MG63 (cell line): ENCODE results near the gene SLC16A8. TPM values are rescaled to one million over a fixed set of nuclear protein-coding genes. Genes with fewer than 3 reads are reported as not detected.
A peak's percentile ranks its signal among the peaks of the same experiment; 100 is the strongest.

Experiments used
- DNase-seq: peaks from one replicate; pipeline ENCODE4 v3.0.0-alpha.2; 2020
- H3K27me3 ChIP-seq: fragments of 250-450 bp; sonication (Bioruptor Pico); 2 replicates; pipeline ENCODE4 v1.5.1; 2020; ENCODE audit warnings: mild to moderate bottlenecking, moderate library complexity
- H3K36me3 ChIP-seq: fragments of 250-450 bp; sonication (Bioruptor Pico); 2 replicates; pipeline ENCODE4 v1.5.1; 2020; ENCODE audit warnings: mild to moderate bottlenecking, moderate library complexity
- H3K4me3 ChIP-seq: fragments of 250-450 bp; sonication (Bioruptor Pico); 2 replicates; pipeline ENCODE4 v1.5.1; 2020; ENCODE audit warnings: mild to moderate bottlenecking, moderate library complexity
- H3K9me3 ChIP-seq: fragments of 250-450 bp; sonication (Bioruptor Pico); 2 replicates; pipeline ENCODE4 v1.5.1; 2020; ENCODE audit warnings: mild to moderate bottlenecking, moderate library complexity
- total RNA-seq: library from RNA; depleted of rRNA; stranded (reverse); fragments of >200 nt; shearing (Covaris generic); gene quantifications from 2 replicates; pipeline ENCODE4 v1.2.3, GENCODE V29; 2014; ENCODE audit warnings: low replicate concordance

The SLC16A8 gene
- total RNA-seq, 1 experiment from 2014 or later = not detected

- Histone ChIP-seq H3K9me3 (no peaks in the 10 kb centered on the region), H3K27me3 (no peaks in the 10 kb centered on the region), H3K4me3 (no peak overlapping the region), H3K36me3 (no peaks in the 10 kb centered on the region)
- DNase-seq = no peak
Observed at GRCh38 chr22:38098410-38099249, 14.6 kb upstream of the SLC16A8 start.

DNA sequence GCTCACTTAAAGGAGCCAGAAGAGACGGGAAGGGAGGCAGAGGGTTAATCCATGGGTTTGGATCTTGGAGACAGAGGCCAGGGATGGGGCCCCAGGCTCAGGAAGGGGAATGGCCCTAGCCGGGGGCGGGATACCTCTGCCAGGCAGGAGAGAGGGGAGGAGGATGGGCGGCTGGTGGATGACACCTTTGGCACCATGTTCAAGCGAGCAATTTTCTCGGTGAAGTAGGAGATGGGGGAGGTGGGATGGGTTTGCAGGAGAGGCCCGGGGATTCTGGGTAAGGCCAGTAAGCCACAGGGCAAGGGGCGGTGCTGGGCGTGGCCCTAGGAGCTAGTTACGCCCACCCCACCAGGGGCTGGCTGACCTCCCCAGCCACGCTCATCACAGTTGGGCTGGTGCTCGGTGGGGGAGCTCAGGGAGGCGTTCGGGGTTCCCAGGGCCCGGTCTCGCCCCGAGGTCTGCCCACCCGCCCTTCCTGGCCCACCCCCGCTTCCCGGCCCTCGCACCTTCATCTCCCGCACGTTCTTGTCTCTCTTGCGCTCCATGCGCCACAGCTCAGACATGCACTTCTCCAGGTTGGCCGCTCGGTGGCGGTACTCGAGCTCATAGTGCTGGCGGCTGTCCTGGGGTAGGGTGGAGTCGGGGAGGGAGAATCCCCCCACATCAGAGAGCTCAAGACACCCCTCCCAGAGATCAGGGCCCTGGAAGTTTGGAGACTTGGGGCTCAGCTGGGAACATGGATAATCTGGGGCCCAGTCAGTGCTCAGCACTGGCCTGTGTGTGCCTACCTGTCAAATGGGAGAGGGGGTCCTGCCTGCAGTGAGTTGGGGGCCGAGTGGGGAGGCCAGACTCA is 13.8 kb upstream of the SLC16A8 start:
- H3K4me3 ChIP-seq = no peak overlapping the region
- H3K9me3 ChIP-seq = no peaks in the 10 kb centered on the region
- DNase-seq = no peak
- H3K36me3 ChIP-seq = no peaks in the 10 kb centered on the region
- H3K27me3 ChIP-seq = no peaks in the 10 kb centered on the region

DNA sequence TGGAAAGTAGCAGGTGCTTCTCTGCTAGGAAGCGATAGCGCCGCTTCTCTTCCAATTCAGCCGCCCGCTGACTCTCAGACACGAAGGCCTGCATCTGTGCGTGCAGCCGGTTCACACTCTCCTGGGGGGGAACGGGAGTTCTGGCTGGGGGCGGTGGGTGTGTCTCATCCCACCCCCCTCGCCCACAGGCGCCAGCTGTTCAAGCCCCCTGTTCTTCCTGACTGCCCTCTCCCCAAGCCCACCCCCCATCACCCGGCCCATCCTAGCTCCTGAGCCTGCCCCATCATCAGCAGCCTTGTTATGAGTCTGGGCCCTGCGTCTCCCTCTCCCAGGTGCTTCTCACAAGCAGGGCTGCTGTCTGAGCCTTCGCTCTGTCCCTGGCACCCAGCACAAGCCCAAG is 13.1 kb upstream of the SLC16A8 start:
- no peak for DNase-seq
- Histone ChIP-seq H3K27me3 (no peaks in the 10 kb centered on the region), H3K36me3 (no peaks in the 10 kb centered on the region), H3K9me3 (no peaks in the 10 kb centered on the region), H3K4me3 (no peak overlapping the region)

GRCh38 chr22:38089474-38089851 is 5.5 kb upstream of the SLC16A8 start:
- H3K36me3 ChIP-seq = peaks cover 4% of the 10 kb centered on the region; the same call in 1 of the 2 replicates
- no peaks in the 10 kb centered on the region for H3K9me3 ChIP-seq
- DNase-seq = no peak
- no peaks in the 10 kb centered on the region for H3K27me3 ChIP-seq
- H3K4me3 ChIP-seq = no peak overlapping the region

DNA sequence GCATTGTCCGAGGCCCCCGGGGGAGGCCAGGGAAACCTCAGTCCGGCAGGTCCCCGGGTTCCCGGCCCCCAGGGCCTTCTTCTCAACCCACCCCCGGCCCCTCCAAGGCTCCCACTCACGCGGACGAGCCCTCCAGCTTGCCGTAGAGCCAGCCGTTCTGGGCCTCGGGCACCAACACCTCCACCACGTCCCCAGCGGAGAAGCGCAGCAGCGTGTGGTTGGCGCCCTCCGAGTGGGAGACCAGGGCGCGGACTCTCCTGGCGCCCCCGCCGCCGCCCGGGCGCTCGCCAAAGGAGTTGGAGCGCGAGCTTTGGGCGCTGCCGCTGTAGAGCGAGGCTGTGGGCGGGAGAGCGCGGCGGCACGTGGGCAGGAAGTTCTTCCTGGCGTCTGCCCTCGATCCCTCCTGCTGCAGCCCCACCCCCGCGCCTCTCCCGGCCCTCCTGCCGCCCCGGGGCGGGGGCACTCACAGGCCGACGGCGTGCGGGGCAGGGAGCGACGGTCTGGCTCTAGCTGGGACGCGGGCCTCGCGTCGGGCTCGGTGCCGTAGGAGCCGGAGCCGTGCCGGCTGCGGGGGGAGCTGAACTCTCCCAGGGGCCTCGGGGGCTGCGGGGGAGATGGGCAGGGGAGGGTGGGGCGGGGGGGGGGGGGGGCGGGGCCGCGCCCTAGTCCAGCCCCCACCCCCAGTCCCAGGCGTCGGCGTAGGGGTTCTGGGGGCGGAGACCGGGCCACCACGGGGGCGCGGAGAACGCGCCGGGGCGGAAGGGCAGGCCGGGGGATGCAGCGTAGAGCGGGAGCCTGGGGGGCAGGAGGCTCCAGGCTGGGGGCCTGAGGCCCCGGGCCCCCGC is 4.9 kb upstream of the SLC16A8 start:
- Histone ChIP-seq H3K4me3 (peak overlapping the region; percentile 79), H3K27me3 (no peaks in the 10 kb centered on the region), H3K36me3 (peaks cover 4% of the 10 kb centered on the region; the same call in 1 of the 2 replicates), H3K9me3 (no peaks in the 10 kb centered on the region)
- peak; percentile 76 for DNase-seq

GRCh38 chr22:38087855-38088254 is 3.9 kb upstream of the SLC16A8 start:
- no peak for DNase-seq
- H3K27me3 ChIP-seq = no peaks in the 10 kb centered on the region
- peak overlapping the region; percentile 79 for H3K4me3 ChIP-seq
- no peaks in the 10 kb centered on the region for H3K9me3 ChIP-seq
- peaks cover 4% of the 10 kb centered on the region; the same call in 1 of the 2 replicates for H3K36me3 ChIP-seq

DNA sequence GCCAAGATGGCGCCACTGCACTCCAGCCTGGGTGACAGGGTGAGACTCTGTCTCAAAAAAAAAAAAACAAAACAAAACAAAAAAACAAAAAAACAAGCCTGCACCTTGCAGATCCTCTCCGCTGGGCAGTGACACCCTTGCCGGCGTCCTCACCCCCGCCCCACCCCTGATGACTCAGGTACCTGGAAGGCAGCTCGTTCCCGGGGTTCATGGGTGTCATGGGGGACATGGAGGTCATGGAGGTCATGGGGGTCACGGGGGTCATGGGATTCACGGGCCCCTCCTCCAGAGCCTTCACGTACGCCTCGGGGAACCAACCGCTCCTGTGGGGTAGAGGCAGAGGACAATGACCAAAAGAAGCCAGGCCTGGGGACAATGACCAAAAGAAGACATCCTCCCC is 3.0 kb upstream of the SLC16A8 start:
- no peak for DNase-seq
- Histone ChIP-seq H3K36me3 (peaks cover 4% of the 10 kb centered on the region; the same call in 1 of the 2 replicates), H3K4me3 (no peak overlapping the region), H3K27me3 (no peaks in the 10 kb centered on the region), H3K9me3 (no peaks in the 10 kb centered on the region)

GRCh38 chr22:38086001-38086845 is 2.2 kb upstream of the SLC16A8 start:
- DNase-seq = no peak
- Histone ChIP-seq H3K9me3 (no peaks in the 10 kb centered on the region), H3K4me3 (no peak overlapping the region), H3K36me3 (peaks cover 4% of the 10 kb centered on the region; the same call in 1 of the 2 replicates), H3K27me3 (no peaks in the 10 kb centered on the region)

GRCh38 chr22:38085501-38085900 is 1.5 kb upstream of the SLC16A8 start:
- H3K27me3 ChIP-seq = no peaks in the 10 kb centered on the region
- H3K36me3 ChIP-seq = peaks cover 4% of the 10 kb centered on the region; the same call in 1 of the 2 replicates
- no peaks in the 10 kb centered on the region for H3K9me3 ChIP-seq
- no peak for DNase-seq
- H3K4me3 ChIP-seq = no peak overlapping the region

- Histone ChIP-seq H3K27me3 (no peaks in the 10 kb centered on the region), H3K36me3 (peaks cover 4% of the 10 kb centered on the region; the same call in 1 of the 2 replicates), H3K4me3 (no peak overlapping the region), H3K9me3 (no peaks in the 10 kb centered on the region)
- DNase-seq = no peak
Observed at GRCh38 chr22:38085056-38085455, 1.1 kb upstream of the SLC16A8 start.

DNA sequence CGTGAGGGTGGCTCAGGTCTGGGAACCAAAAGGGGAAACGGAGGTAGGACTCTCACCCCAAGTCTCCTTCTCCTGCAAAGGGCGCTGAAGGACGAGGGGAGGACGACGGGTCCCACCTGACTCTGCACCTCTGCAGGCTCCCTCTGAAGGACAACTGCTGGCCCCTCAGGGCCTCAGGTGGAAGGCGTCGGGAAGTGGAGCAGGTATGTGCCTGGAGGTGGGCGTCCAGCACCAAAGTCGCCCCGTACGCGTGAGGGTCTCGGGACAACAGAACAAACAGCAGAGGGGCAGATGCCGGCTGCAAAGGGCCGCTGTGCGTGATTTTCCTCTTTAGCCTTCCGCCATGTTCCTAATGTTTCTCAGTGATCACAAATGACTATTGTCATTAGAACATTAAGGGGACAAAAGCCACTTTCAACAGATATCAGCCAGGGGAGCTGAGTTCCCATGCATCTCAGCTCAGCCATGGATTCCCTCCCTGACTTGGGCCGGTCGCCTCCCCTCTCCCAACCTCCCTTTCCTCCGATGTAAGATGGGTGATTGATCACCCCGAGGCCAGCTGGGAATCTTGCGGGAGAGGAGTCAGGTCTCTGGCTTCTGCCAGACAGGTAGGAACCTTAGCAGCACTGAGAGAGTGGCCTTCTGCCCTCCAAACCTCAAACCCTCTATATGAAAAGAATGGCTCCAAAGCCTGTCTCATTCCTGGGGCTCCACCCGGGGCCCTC is 836 bp downstream of the SLC16A8 start:
- no peak overlapping the region for H3K4me3 ChIP-seq
- DNase-seq = no peak
- H3K36me3 ChIP-seq = peaks cover 4% of the 10 kb centered on the region; the same call in 1 of the 2 replicates
- H3K9me3 ChIP-seq = no peaks in the 10 kb centered on the region
- H3K27me3 ChIP-seq = no peaks in the 10 kb centered on the region

DNA sequence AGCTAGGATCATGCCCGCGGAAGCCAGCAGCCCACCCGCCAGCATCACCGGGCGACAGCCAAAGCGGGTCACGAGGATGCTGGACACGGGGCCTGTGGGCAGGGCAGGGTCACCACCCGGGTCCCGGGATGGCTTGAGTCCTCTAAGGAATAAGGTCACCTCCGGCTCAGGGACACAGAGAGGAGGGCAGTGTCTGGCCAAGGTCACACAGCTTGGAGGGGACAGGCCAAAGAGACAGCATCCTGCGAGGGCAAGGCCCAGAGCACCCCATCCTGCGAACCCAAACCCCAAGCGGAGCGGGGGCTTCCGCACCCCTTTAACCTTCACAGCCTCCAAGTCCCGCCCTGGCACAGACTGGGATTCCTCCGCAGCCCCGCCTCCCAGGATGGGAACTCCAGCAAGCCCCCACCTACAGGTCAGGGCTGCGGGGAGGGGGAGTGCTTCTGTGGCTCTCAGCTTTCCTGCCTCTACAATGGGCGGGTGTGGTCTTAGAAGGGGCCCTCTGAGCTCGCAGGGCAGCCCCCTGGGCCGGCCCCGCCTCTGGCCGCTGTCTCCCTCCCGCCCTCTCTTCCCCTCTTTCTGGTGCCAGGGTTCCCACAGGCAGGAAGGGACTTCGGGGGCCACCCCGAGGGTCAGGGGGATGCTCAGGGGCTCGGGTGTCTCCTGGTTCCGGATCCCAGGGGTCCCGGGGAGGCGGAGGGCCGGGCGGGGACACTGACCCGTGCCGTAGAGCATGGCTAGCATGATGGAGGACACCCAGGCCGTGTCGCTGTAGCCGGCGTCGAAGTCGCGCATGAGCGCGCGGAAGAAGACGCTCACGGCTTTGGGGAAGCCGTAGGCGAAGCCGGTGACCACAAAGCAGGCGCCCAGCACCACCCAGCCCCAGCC is 1.8 kb downstream of the SLC16A8 start:
- Histone ChIP-seq H3K9me3 (no peaks in the 10 kb centered on the region), H3K27me3 (no peaks in the 10 kb centered on the region), H3K36me3 (peaks cover 2% of the 10 kb centered on the region; the same call in 1 of the 2 replicates), H3K4me3 (no peak overlapping the region)
- no peak for DNase-seq

DNA sequence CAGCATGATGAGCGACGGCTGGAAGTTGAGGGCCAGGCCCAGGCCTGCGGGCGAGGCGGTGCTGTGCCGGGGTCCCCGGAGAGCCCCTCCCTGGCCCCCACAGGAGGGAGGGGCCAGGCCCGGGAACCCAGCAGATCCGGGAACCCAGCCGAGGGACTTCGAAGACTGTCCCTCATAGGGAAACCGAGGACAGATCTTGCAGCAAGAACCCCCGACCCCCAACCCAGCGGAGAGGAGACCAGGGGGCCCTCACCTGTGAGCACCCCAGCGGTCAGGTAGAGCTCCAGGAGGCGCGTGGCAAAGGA is 2.4 kb downstream of the SLC16A8 start:
- no peaks in the 10 kb centered on the region for H3K9me3 ChIP-seq
- H3K4me3 ChIP-seq = no peak overlapping the region
- no peak for DNase-seq
- H3K36me3 ChIP-seq = no peaks in the 10 kb centered on the region
- no peaks in the 10 kb centered on the region for H3K27me3 ChIP-seq

DNA sequence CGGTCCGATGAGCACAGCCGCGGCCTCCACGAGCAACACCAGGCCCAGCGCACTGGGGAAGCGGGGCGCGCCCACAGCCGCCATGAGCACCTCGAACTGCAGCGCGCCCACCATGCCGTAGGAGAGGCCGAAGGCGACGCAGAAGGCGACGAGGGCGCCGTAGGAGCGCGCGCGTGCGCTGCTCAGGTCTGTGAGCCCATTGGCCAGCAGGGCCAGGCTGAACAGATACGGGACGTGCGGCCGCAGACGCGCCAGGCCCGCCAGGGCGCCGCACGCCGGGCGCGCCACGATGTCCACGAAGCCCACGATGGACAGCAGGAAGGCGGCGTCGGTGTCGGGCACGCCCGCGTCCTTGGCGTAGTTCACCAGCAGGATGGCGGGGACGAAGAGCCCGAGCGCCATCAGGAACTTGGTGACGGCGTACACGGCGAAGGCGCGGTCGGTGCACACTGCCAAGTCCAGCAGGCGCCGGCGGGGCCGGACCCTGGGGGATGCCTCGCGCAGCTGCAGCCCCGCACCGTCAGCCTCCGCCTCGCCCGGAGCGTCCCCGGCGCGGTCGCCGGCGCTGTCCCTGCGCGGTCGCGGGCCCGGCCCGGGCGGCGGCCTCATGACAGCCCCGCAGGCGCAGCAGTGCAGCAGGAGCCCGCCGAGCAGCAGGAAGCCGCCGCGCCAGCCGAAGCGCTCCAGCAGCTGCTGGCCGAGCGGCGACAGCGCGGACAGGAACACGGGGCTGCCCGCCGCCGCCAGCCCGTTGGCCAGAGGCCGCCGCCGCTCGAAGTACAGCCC is 2.9 kb downstream of the SLC16A8 start:
- Histone ChIP-seq H3K36me3 (no peaks in the 10 kb centered on the region), H3K4me3 (no peak overlapping the region), H3K9me3 (no peaks in the 10 kb centered on the region), H3K27me3 (no peaks in the 10 kb centered on the region)
- no peak for DNase-seq
